NCI-H1048 (cell line): ENCODE data around the gene NPY.

Source experiments
- DNase-seq: peaks from one replicate; lab custom pipeline; 2025; lab: John Stamatoyannopoulos, UW

The NPY gene

GRCh38 chr7:24316340-24316739 is 32.4 kb downstream of the NPY start:
- no peak for DNase-seq

DNA sequence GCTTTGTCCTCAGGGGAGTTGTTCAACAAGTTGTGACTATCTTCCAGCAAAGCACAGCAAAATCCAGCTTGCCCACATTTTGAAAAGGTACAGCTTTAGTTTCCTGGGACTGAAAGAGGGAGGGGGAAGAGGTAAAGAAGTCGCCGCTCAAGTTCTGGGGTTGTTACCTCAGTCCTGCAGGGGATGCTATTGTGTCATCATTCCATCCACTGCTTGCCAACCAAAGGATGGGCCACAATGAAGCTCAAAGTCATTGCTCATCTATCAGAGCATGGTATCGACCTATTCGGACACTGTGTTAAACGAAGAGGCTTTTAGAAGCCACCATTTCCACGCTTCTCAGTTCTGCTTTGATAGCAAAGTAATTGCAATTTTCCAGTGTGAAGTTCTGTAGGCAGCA is 34.3 kb downstream of the NPY start:
- DNase-seq = no peak

GRCh38 chr7:24319209-24319608 is 35.2 kb downstream of the NPY start:
- no peak for DNase-seq

GRCh38 chr7:24323961-24324480 is 40.0 kb downstream of the NPY start:
- no peak for DNase-seq

DNA sequence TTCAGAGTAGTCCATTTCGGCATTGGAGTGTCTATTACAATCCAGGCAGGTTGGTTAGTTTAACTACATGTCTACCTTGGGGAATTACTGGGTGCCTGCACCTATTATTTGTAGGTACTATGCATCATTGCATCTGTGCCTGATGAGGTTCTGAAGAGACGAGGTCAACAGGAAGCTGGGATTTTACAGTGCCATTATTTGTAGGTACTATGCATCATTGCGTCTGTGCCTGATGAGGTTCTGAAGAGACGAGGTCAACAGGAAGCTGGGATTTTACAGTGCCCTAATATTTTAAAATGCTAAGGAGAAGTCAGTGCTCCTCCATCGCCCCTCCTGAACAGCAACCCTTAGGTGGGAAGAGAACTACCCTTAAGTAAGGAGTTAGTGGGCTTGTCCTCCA is 41.7 kb downstream of the NPY start:
- no peak for DNase-seq

- no peak for DNase-seq
Observed at GRCh38 chr7:24328050-24328449, 44.1 kb downstream of the NPY start.

- DNase-seq = no peak
Observed at GRCh38 chr7:24328894-24329293, 44.9 kb downstream of the NPY start.

DNA sequence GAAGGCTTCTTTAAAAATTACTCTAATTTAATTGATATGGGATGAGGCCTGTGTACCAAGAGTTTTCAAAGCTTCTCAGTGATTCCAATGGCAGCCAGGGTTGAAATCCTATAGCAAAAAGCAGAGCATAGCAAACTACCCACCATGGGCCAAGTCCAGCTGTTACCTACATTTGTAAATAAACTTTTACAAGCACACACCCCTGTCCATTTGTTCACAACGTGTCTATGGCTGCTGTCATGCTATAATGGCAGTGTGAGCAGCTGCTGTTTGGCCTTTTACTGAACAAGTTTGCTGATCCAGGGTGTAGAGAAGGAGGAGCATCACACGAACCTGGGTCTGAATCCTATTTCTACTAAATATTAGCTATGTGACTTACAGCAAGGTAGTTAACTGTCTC is 50.0 kb downstream of the NPY start:
- no peak for DNase-seq

GRCh38 chr7:24334627-24335026 is 50.6 kb downstream of the NPY start:
- no peak for DNase-seq

DNA sequence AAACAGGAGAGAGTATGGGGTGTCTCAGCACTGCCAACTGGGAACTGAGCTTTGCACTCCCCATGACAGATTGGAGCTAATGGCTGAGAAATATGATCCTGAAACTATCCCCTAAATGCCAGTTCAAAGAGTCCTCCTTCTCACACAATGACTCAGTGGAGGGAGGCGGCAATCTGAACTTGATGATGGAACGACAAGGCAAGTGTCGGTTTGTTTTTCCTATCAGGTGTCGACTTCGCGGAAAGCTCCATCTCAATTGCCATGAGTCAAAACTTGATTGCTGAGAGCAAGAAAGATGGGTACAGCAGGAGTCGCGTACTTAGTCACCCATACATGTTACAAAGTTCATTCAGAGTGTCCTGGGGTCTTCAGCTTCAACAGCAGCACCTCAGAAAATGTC is 52.5 kb downstream of the NPY start:
- DNase-seq = no peak

- no peak for DNase-seq
Observed at GRCh38 chr7:24337180-24337579, 53.2 kb downstream of the NPY start.

DNA sequence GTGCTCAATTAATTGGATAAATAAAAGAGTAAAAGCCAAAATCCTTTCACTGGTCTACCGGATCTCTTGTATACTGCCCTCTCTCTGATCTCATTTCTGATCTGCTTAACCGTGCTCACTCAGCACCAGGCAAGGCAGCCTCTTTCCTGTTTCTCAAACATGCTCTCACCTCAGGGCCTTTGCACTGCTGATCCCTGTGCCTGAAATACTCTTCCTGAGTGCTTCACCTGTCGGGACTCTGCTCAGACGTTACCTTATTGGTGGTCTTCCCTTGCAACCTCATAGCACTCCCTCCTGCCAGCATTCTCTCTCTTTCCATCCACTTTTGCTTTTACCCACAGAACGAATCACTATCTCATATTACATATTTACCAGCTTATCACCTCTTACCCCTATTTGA is 55.6 kb downstream of the NPY start:
- no peak for DNase-seq

GRCh38 chr7:24340727-24341126 is 56.7 kb downstream of the NPY start:
- no peak for DNase-seq
